Stimulated activated CD4-positive, alpha-beta T cell treated with anti-CD3 and anti-CD28 coated beads, Interleukin-4, amount 100 ng/mL, for 24 hours (primary cell): ENCODE data around the gene HMMR.
A peak's percentile ranks its signal among the peaks of the same experiment; 100 is the strongest.
"Not testable (repeated sequence)": the region's sequence is repeated elsewhere in the genome, so short reads cannot be mapped to it uniquely, and the experiment has no call there.

Experiments
- DNase-seq: peaks from one replicate; pipeline ENCODE4 v3.0.0-alpha.2; 2020

Gene HMMR

DNA sequence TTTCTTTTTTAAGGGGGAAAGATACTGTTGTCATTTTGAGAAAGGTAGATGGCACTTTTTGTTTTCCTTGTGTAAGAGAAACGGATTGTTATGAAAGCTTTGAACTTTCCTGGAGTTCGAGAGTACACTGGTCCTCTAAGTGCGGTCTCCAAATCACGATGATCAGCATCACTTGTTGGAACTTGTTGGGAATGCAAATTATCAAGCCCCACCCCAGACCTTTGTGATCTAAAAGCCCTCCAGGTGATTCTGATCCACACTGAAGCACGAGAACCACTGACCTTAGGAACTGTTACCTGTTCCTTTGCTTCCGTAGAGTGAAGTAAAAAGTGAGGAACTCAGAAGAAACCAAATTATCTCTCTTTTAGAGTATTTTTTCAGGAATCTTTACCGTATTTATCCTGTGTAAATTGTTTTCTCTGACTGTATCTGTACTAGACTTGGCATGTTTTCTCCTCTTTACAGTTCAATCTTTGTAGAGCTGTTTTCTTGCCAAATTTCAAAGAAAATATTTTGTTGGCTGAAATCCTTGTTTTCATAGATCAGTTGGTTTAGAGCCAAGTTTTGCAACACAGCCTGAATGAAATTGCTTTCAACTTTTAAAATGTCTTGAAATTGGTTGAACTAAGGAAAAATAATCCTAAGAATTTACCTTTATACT is 49.0 kb downstream of the HMMR start:
- peak; percentile 16 for DNase-seq

DNA sequence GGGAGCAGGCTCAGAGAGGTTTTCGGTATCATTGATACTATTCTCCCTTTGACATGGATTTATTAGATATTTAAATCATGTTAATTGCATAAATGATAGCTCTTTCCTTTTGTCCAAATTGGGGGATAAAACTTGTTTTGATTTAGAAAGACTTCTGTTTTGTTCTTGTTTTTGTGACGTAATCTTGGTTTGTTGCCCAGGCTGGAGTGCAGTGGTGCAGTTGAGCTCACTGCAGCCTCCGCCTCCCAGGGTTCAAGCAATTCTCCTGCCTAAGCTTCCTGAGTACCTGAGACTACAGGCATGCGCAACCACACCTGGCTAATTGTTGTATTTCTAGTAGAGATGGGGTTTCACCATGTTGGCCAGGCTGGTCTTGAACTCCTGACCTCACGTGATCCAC is 52.1 kb downstream of the HMMR start:
- no peak for DNase-seq

DNA sequence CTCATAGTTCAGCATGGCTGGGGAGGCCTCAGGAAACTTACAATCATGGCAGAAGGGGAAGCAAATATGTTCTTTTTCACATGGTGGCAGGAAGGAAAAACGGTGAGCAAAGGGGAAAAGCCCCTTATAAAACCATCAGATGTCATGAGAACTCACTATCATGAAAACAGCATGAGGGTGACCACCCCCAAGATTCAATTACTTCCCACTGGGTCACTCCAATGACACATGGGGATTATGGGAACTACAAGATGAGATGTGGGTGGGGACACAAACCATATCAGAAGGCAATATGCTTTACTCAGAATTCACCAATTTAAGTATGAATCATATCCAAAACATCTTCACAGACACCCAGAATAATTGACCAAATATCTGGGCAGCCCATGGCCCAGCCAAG is 64.7 kb downstream of the HMMR start:
- DNase-seq: no peak

DNA sequence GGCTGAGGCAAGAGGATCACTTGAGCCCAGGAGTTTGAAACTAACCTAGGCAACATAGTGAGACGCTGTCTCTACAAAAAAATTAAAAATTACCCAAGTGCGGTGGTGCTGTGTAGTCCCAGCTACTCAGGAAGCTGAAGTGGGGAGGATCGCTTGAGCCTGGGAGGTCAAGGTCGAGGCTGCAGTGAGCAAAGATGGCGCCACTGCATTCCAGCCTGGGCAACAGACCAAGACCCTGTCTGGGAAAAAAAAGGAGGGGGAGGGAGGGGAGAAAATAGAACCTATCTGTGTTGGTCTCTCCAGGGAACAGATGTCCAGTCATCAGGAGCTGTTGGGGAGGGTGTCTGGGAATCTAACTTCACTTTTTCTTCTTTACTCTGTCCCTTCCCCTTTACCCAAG is 69.3 kb downstream of the HMMR start:
- DNase-seq: no peak

DNA sequence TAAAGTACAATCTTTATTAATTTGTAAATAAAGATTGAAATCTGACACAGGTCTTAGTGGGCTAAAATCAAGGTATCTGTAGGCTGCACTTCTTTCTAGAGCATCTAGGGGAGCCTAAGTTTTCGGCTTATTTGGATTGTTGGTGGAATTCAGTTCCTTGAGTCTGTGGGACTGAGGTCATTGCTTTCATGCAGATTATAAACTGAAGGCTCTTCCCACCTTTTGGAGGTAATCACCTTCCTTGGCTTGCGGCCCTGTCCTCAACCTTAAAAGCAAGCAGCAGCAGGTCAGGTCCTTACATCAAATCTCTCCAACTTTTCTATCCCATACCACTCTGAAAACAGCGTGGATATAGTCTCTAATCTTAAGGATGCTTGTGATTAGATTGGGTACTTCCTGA is 70.8 kb downstream of the HMMR start:
- no peak for DNase-seq

DNA sequence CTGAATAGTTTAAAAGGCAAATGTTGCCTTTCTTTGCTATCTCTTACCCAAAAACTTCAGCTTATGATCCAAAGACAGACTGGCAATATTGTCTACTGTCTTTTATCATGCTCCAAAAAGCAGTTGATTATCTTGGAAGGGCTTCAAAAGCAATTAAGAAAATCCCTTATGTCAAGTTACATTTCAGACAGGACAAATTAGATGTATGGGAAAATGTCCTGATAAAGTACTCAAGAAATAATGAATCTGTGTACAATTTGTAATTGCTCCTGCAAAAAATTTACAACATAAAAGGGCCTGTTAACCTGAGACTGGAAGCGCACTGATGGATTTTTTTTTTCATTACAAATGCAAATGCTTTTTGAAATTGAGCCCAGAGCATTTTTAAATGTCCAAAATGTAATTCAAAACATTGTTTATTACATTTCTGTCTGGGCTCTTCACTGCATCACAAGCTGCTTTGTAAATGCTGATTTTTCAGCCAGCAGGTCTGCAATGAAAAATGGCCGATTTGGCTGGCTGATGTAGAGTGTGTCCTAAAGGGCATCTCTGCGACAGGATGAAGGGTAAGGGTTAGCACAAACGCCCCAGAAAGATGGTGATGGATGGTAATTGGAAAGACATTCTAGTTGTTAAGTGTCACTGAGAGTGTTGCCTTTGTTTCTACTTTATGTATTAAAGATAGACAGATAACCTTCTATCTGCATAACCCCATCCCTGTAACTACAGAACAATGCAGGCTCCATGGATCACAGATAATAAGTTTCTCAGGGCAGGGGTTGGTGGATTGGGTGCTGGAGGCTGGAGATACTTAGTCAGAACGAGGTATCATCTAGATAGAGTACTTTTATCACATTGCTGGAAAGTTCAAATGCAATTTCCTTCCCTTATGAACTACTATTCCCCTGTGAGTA is 72.0 kb downstream of the HMMR start:
- DNase-seq: no peak

DNA sequence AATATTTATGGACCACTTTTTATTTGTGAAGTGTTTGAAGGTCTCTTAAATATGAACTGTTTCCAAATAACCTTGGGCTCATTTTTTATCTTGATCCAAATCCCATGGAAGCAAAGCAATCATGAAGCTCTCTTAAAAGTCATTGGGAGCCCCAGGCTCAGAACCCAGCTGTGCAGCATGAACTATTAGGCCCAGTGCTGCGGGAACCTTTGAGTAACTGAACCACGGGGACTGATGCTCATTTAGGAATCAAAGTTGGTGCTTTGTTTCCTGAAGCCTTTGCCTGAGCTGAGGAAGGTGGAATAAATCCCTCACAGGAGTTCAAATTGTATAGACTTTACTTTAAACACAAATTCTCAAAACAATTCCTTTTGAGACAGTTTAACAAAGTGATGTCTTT is 72.8 kb downstream of the HMMR start:
- DNase-seq: no peak

DNA sequence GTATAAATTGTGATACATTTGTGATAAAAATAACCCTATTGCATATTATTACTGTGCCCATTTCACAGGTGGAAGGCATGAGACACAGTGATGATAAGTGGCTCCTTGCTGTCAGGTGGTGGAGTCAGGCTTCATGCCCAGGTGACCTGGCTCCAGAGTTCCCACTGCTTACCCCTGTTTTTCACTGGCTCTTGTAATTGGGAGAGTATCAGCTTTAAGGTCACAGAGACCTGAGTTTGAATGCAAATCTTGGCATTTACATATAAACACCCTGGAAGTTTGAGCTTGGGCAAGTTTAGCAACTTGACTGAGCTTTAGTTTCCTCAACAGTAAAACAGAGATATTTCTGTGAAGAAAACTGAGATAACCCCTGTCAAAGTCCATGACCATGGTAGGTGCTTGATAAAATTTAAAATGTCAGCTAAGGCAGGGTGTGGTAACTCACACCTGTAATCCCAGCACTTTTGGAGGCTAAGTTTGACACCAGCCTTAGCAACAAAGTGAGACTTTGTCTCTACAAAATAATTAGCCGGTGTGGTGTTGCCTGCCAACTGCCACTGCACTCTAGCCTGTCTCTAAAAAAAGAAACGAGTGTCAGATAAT is 74.2 kb downstream of the HMMR start:
- no peak for DNase-seq

DNA sequence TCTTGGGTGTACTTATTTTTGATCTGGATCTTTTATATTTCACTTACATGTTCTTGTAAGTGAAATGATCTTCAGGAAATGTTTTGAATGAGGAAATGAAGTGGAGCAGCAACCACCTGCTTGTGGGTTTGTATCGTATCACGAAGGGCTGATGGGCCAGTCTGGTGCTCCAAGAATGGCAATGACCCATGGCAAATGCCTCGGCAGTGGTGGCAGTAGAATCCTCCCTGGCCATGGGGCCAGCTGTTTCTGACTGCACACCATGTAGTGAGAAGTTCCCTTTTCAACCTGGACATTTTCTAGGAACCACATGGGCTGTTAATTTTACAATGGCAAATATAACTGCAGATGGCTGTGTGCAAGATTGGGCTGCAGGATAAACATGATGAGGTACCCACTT is 74.9 kb downstream of the HMMR start:
- DNase-seq: no peak

DNA sequence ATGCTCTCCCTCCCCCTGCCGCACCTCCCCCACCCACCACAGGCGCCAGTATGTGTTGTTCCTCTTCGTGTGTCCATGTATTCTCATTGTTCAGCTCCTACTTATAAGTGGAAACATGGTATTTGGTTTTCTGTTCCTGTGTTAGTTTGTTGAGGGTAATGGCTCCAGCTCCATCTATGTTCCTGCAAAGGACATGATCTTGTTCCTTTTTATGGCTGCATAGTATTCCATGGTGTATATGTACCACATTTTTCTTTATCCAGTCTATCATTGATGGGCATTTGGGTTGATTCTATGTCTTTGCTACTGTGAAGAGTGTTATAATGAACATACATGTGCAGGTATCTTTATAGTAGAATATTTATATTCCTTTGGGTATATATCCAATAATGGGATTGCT is 76.0 kb downstream of the HMMR start:
- DNase-seq: not testable (repeated sequence)

DNA sequence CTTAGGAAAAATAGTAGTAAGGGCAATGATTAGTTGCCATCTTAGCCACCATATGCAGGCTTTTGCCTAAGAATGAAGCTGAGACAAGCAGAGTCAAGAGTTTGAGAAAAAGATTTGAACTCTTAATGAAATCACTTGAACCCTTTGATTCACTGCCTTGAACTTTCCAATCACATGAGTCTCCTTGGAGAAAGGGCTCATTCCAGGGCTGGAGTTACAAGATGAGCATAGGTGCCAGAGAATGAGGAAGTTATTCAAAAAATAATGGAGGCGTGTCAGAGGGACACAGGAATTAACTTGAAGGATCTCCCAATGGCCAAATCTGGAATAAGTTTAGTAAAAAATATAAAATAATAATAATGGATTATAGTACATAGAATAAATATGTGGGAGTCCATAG is 80.3 kb downstream of the HMMR start:
- DNase-seq: no peak
